Natural killer cell treated with Interleukin-12 subunit alpha and Interleukin-12 subunit beta and Interleukin-15 and Interleukin-18, amount 100 ng/mL, for 72 hours (primary cell): ENCODE measurements around the gene NUDT3. TPM values are rescaled to one million over a fixed set of nuclear protein-coding genes. Genes with fewer than 3 reads are reported as not detected.
"Not testable (repeated sequence)": the region's sequence is repeated elsewhere in the genome, so short reads cannot be mapped to it uniquely, and the experiment has no call there.

Experiments used
- ATAC-seq, 2 donors: fragments of 150-1000 bp; cut with Tn5 transposase in 1 of 2; sonication (Bioruptor Pico), chemical (Tn5 transposase) in 1 of 2; 2 replicates each; pipeline ENCODE4 v1.10.0; 2021
- DNase-seq: peaks from one replicate; pipeline ENCODE4 v3.0.0; 2022; ENCODE audit warnings: low spot score
- H3K27ac Mint-ChIP-seq, 2 donors: 1 replicate in 1 of 2; 2 replicates in 1 of 2; pipeline ENCODE4 v1.8.0; 2022; ENCODE audit warnings: mixed read lengths in 2 of 2, mild to moderate bottlenecking in 1 of 2, moderate library complexity in 1 of 2
- H3K27me3 Mint-ChIP-seq, 2 donors: 1 replicate in 1 of 2; 2 replicates in 1 of 2; pipeline ENCODE4 v1.8.0; 2022; ENCODE audit warnings: mixed read lengths in 2 of 2
- H3K36me3 Mint-ChIP-seq: one replicate; pipeline ENCODE4 v1.8.0; 2022; ENCODE audit warnings: mixed read lengths
- H3K4me1 Mint-ChIP-seq, 2 donors: 1 replicate in 1 of 2; 2 replicates in 1 of 2; pipeline ENCODE4 v1.8.0; 2022; ENCODE audit warnings: low read depth in 2 of 2, mixed read lengths in 2 of 2, mild to moderate bottlenecking in 1 of 2
- H3K4me3 Mint-ChIP-seq: one replicate; pipeline ENCODE4 v1.8.0; 2022; ENCODE audit warnings: mixed read lengths
- H3K9me3 Mint-ChIP-seq: 2 replicates; pipeline ENCODE4 v1.8.0; 2022; ENCODE audit warnings: mixed read lengths
- total RNA-seq, 2 donors: library from RNA; stranded (reverse); gene quantifications; one replicate each; pipeline ENCODE4 v1.2.3, GENCODE V29; 2022

Gene NUDT3
- total RNA-seq, 2 donors from 2014 or later: 9.2 to 15.4 TPM

DNA sequence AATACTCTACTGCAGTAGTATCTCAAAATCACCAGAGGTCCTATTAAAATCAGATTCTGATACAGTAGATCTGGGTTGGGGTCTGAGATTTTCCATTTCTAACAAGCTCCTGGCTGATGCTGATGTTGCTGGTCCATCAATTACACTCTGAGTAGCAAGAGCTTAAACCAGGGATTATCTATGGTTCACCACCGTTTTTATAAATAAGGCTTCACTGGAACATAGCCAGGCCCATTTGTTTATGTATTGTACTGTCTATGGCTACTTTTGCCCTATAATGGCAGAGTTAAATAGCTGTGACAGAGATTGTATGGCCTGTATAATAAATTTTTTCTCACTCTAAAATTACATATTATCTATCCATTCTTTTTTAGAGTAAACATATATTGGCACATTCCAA is 53.0 kb downstream of the NUDT3 start:
- Mint-ChIP-seq H3K4me3 (no peak overlapping the region), H3K27ac (no peak overlapping the region), H3K27me3 (no peaks in the 10 kb centered on the region), H3K36me3 (no peaks in the 10 kb centered on the region), H3K4me1 (peaks cover 23 to 28% of the 10 kb centered on the region in 2 donors), H3K9me3 (no peaks in the 10 kb centered on the region)
- ATAC-seq: no peak
- no peak for DNase-seq

DNA sequence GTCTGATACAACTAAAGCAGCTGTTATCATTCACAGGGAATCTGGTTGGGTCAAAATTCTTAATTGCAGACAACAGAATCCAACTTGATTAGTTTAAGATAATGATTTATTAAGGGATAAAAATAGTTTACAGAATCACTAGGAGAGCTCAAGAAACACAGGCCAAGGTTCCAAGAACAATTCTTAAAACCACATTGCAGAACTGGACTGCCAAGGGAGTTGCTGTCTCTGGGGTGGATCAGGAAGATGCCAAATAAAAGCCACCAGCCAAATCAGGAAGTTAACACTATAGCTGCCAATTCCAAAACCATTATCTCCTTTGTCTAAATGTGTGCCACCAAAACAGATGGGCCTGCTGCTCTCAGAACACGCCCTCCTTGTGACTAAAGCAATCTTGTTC is 53.7 kb downstream of the NUDT3 start:
- H3K9me3 Mint-ChIP-seq: no peaks in the 10 kb centered on the region
- peak overlapping the region in 1 of 2 donors; percentile 42 for H3K27ac Mint-ChIP-seq
- no peaks in the 10 kb centered on the region for H3K36me3 Mint-ChIP-seq
- H3K4me1 Mint-ChIP-seq: peaks cover 16 to 21% of the 10 kb centered on the region in 2 donors
- no peaks in the 10 kb centered on the region for H3K27me3 Mint-ChIP-seq
- DNase-seq: no peak
- H3K4me3 Mint-ChIP-seq: no peak overlapping the region
- ATAC-seq: no peak

DNA sequence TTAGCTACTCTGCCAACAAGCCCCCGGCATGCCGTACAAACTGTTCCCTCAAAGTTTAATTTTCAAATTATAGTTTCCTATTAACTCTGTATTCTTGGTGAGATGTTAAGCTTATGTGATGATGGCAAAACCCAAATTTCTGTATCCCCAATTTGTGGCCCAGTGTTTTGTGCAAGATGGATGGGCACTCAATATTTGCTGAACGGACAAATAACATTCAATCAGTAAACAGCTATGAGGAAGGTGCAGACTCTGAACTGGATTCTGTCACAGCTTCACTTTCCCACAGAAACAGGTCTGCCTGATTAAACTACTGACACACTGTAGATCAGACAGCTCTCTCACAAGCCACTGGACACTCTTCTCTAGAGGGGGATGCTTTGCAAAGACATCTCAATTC is 54.1 kb downstream of the NUDT3 start:
- no peaks in the 10 kb centered on the region for H3K9me3 Mint-ChIP-seq
- DNase-seq (no peak), ATAC-seq (no peak)
- H3K36me3 Mint-ChIP-seq: no peaks in the 10 kb centered on the region
- peaks cover 12 to 18% of the 10 kb centered on the region in 2 donors for H3K4me1 Mint-ChIP-seq
- peak overlapping the region in 1 of 2 donors; percentile 42 for H3K27ac Mint-ChIP-seq
- H3K27me3 Mint-ChIP-seq: no peaks in the 10 kb centered on the region
- no peak overlapping the region for H3K4me3 Mint-ChIP-seq

DNA sequence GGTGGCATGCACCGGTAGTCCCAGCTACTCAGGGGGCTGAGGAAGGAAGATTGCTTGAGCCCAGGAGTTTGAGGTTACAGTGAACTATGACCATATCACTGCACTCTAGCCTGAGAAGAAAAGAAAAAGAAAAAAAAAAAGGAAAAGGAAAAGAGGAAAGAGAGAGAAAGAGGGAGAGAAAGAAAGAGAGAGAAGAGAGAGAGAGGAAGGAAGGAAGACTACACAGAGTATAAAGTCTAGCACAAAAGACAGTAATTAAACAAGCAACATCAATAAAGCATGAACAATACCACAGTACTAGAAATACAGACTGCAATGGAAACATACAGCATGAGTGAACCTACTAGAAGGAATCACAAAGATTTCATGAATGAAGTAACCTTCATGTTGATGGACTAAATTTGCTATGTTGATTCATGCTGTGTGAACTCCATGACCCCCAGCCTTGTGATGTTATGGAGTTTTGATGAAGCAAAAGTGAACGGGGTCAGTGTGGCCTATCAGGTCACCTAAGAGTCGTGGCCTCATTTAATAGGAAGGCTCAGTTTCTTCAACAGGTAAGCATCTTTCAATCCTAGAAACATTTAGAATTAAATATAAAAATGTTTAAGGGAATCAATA is 57.6 kb downstream of the NUDT3 start:
- DNase-seq: no peak
- H3K9me3 Mint-ChIP-seq: no peaks in the 10 kb centered on the region
- no peak for ATAC-seq
- no peaks in the 10 kb centered on the region for H3K27me3 Mint-ChIP-seq
- no peak overlapping the region for H3K4me3 Mint-ChIP-seq
- H3K27ac Mint-ChIP-seq: no peak overlapping the region
- peaks cover 11% of the 10 kb centered on the region in 2 donors for H3K4me1 Mint-ChIP-seq
- H3K36me3 Mint-ChIP-seq: no peaks in the 10 kb centered on the region

DNA sequence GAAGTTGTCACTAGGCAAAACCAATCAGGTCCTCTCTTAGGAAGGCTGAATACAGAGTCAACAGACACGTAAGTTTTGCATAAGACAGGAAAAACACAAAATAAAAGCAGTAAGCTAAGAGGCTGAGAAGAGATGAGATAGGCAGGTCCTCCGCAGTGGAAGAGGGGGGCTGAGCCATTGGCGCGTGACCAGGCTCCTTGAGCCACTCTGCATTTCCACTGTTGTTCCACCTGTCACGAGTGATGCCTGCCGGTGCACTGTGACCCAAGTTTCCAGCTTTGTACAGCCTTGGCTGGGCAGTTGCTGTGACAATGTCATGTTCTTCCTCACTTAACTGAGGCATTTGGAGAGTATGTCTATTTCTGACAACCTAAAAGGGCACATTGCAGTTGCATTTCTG is 58.6 kb downstream of the NUDT3 start:
- no peaks in the 10 kb centered on the region for H3K27me3 Mint-ChIP-seq
- no peak overlapping the region for H3K27ac Mint-ChIP-seq
- H3K9me3 Mint-ChIP-seq: no peaks in the 10 kb centered on the region
- peaks cover 11% of the 10 kb centered on the region in 2 donors for H3K4me1 Mint-ChIP-seq
- no peak overlapping the region for H3K4me3 Mint-ChIP-seq
- ATAC-seq: no peak
- DNase-seq: no peak
- no peaks in the 10 kb centered on the region for H3K36me3 Mint-ChIP-seq

DNA sequence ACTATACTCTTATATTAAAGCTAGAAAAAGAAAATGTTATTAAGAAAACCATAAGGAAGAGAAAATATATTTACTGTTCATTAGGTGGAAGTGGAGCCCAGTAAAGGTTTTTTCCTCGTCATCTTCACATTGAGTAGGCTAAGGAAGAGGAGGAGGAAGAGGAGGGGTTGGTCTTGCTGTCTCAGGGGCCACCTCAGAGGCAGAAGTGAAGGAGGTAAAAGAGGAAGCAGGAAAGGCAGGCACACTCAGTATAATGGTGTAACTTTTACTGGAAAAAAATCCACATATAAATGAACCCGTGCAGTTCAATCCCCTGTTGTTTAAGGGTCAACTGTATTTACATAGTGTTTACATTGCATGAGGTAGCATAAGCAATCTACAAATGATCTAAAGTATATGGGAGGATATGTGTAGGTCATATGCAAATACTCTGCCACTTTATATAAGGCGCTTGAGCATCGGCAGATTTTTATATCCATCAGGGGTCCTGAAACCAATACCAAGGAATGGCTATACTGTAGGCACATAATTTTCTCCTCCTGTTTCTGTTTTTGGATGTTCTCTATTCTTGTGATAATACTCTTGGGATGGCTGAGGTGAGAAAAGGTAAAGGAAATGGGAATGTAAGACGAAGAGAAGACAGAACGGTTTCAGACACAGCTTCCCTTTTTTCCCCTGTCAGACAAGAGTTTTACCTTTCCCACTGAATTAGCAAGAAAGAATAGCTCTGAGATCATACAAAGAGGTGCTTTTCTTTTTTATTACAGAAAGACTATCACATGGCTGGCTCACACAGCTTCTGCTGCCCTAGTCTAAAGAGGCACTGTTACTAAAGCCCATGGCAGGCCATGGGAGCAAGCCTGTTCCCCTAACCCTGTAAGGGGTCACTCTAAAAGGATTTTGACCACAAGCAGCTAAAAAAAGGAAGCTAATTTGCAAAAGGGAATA is 59.9 kb downstream of the NUDT3 start:
- no peak overlapping the region for H3K4me3 Mint-ChIP-seq
- no peak for DNase-seq

DNA sequence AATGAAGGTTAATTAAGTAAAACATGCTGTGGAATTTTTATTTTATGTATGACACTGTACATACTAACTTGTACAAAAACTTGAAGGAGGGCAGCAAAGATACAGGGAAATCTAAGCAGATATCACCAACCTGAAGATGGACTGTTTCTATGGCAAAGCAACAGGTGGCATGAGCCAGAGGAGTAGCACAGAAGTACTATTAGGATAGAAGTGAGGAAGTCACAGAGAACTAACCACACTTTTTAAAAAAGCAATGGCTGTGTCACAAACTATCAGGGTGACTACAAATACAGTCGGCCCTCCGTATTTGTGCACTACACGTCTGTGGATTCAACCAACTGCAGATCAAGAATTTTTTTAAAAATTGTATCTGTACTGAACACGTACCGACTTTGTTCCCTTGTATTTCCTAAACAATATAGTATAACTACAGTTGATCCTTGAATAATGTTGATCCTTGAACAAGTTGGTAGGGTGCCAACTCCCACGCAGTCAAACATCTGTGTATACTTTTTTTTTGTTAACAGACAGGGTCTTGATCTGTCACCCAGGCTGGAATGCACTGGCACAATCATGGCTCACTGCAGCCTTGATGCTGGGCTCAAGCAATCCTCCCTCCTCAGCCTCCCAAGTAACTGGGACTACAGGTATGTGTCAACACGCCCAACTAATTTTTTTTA is 61.0 kb downstream of the NUDT3 start:
- no peak overlapping the region for H3K27ac Mint-ChIP-seq
- H3K27me3 Mint-ChIP-seq: no peaks in the 10 kb centered on the region
- no peak overlapping the region for H3K4me3 Mint-ChIP-seq
- H3K36me3 Mint-ChIP-seq: no peaks in the 10 kb centered on the region
- peaks cover 0 to 2% of the 10 kb centered on the region in 2 donors for H3K4me1 Mint-ChIP-seq
- ATAC-seq: no peak
- DNase-seq: no peak
- no peaks in the 10 kb centered on the region for H3K9me3 Mint-ChIP-seq

More for the DNA sequence above, 59.9 kb downstream of the NUDT3 start:
- no peak overlapping the region for H3K27ac Mint-ChIP-seq
- no peak for ATAC-seq
- no peaks in the 10 kb centered on the region for H3K9me3 Mint-ChIP-seq
- H3K4me1 Mint-ChIP-seq: peaks cover 4 to 5% of the 10 kb centered on the region in 2 donors
- H3K27me3 Mint-ChIP-seq: no peaks in the 10 kb centered on the region
- H3K36me3 Mint-ChIP-seq: no peaks in the 10 kb centered on the region

DNA sequence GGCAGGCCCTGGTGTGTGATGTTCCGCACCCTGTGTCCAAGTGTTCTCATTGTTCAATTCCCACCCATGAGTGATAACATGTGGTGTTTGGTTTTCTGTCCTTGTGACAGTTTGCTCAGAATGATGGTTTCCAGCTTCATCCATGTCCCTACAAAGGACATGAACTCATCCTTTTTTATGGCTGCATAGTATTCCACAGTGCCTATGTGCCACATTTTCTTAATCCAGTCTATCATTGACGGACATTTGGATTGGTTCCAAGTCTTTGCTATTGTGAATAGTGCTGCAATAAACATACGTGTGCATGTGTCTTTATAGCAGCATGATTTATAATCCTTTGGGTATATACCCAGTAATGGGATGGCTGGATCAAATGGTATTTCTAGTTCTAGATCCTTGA is 62.7 kb downstream of the NUDT3 start:
- not testable (repeated sequence) for ATAC-seq, H3K9me3 Mint-ChIP-seq, DNase-seq, H3K36me3 Mint-ChIP-seq, H3K27me3 Mint-ChIP-seq, H3K4me1 Mint-ChIP-seq, H3K27ac Mint-ChIP-seq, H3K4me3 Mint-ChIP-seq

DNA sequence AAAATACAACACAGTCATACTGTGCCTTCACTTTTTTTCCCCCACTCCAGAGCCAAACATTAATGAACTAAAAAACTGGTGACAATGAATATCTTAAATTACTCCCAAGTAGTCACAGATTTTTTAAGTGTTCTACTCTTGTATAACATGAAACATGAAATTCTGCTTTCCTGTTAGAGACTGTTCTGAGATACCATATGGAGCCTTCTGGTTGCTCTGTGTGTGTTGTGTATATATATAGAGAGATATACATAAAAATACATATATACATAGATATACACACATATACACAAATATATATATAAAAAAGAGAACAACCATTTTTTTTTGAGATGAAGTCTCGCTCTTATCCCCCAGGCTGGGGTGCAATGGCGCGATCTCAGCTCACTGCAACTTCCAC is 63.5 kb downstream of the NUDT3 start:
- H3K4me1 Mint-ChIP-seq: peaks cover 0 to 2% of the 10 kb centered on the region in 2 donors

DNA sequence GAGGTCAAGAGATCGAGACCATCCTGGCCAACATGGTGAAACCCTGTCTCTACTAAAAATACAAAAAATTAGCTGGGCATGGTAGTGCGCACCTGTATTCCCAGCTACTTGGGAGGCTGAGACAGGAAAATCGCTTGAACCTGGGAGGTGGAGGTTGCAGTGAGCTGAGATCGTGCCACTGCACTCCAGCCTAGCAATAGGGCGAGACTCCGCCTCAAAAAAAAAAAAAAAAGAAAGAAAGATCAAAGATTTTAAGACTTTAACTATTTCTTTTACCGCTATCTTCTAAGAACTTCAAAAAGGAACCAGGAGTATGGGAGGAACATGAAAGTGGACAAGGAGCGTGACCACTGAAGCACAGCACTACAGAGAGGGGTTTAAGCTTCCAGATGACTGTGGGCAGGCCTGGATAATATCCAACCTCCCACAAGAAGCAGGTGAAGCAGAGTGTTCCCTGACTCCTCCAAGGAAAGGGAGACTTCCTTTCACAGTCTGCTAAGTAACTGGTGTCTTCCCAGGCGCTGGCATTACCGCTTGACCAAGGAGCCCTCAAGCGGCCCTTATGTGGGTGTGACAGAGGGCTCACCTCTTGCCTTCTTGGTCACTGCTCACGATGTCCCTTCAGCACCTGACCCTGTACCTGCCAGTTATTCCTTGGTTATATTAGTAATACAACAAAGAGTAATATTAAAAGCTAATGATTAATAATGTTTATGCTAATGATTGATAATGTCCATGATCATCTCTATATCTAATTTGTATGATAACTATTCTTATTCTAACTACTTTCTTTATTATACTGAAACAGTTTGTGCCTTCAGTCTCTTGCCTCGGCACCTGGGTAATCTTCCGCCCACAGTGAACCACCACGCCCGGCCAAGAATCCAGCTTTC is 64.9 kb downstream of the NUDT3 start:
- not testable (repeated sequence) for H3K27me3 Mint-ChIP-seq, H3K4me3 Mint-ChIP-seq, H3K27ac Mint-ChIP-seq, ATAC-seq, DNase-seq, H3K9me3 Mint-ChIP-seq, H3K4me1 Mint-ChIP-seq, H3K36me3 Mint-ChIP-seq

More for the DNA sequence above, 63.5 kb downstream of the NUDT3 start:
- no peaks in the 10 kb centered on the region for H3K9me3 Mint-ChIP-seq
- H3K4me3 Mint-ChIP-seq: no peak overlapping the region
- DNase-seq (no peak), ATAC-seq (no peak)
- no peaks in the 10 kb centered on the region for H3K36me3 Mint-ChIP-seq
- H3K27me3 Mint-ChIP-seq: no peaks in the 10 kb centered on the region
- H3K27ac Mint-ChIP-seq: no peak overlapping the region

DNA sequence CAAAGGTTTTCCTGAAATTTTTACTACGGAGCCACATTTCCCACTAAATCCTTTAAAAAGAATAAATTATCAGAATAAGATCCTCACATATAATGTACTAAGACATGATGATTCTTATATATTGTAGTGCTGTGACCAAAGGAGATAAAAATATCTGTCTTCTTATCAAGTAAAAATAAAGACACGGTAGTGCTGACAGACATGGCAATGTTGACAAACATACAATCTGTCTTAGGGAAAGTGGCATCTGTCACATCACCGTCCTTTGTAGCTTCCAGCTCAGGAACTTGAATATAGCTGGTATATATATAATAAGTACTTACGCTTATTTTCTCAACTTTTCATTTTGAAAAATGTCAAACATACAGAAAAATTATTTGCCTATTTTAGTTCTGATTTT is 66.8 kb downstream of the NUDT3 start:
- Mint-ChIP-seq H3K27ac (no peak overlapping the region), H3K27me3 (no peaks in the 10 kb centered on the region), H3K4me3 (no peak overlapping the region), H3K36me3 (no peaks in the 10 kb centered on the region), H3K4me1 (peaks cover 0 to 6% of the 10 kb centered on the region in 2 donors), H3K9me3 (no peaks in the 10 kb centered on the region)
- ATAC-seq (no peak), DNase-seq (no peak)

DNA sequence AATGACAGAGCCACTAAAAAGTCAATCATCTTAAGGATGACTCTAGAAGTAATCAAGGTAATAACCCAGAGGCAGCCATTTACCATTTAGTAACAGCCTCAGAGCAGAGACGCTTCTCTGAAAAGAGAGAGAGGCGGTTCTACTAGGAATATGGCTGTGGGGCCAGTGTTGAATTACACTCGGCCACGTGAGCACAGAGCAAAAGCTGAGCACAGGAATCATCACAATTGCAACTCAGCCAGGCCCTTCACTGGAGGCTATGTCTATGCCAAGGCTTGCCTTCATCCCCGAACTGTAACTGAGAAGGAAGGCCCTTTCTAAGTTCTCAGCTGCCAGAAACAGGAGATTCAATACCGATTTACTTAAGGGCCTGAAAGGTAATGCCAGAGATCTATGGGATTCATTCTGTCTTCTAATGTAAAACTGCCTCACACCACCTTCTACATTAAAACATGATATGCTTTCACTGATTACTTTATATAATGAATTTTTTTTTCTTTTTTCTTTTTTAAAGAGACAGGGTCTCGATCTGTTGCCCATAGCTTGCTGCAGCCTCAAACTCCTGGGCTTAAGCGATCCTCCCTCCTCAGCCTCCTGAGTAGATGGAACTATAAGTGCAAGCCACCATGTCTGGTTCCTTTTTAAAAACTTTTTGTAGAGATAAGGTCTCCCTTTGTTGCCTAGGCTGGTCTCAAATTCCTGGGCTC is 67.6 kb downstream of the NUDT3 start:
- H3K27ac Mint-ChIP-seq: no peak overlapping the region
- no peak overlapping the region for H3K4me3 Mint-ChIP-seq
- H3K27me3 Mint-ChIP-seq: no peaks in the 10 kb centered on the region
- peaks cover 0 to 6% of the 10 kb centered on the region in 2 donors for H3K4me1 Mint-ChIP-seq
- no peaks in the 10 kb centered on the region for H3K9me3 Mint-ChIP-seq
- ATAC-seq (no peak), DNase-seq (no peak)
- H3K36me3 Mint-ChIP-seq: no peaks in the 10 kb centered on the region

DNA sequence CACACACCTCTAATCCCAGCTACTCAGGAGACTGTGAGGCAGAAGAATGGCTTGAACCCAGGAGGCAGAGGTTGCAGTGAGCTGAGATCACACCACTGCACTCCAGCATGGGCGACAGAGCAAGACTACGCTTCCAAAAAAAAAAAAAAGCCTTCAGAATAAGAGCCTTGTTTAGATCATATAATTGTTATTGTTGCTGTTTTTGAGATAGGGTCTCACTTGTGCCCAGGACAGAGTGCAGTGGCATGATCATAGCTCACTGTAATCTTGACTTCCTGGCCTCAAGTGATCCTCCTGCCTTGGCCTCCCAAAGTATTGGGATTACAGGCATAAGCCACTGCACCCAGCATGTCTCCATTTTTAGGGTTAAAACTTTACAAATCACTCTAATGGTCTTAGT is 68.2 kb downstream of the NUDT3 start:
- not testable (repeated sequence) for H3K36me3 Mint-ChIP-seq, H3K27ac Mint-ChIP-seq, H3K27me3 Mint-ChIP-seq

More for the DNA sequence above, 68.2 kb downstream of the NUDT3 start:
- H3K9me3 Mint-ChIP-seq, DNase-seq, ATAC-seq, H3K4me3 Mint-ChIP-seq, H3K4me1 Mint-ChIP-seq: not testable (repeated sequence)
